DOHH2 (cell line): ENCODE measurements around the gene CEP112.

Source experiments
- H3F3A ChIP-seq: fragments of 200-600 bp; sonication (generic), shearing (Covaris generic); 2 replicates; pipeline ENCODE4 v1.6.0; 2016; ENCODE audit warnings: antibody characterized with exemption, mild to moderate bottlenecking; ENCODE audit not compliant: control insufficient read depth, insufficient read depth
- H3K27ac ChIP-seq: fragments of 200-600 bp; sonication (generic); 2 replicates; pipeline ENCODE4 v1.5.1; 2014; ENCODE audit warnings: low read depth, mild to moderate bottlenecking, low read length, moderate library complexity
- H3K27me3 ChIP-seq: fragments of 200-600 bp; sonication (generic); 2 replicates; pipeline ENCODE4 v1.6.1; 2014; ENCODE audit warnings: mild to moderate bottlenecking, low read length, mixed read lengths; ENCODE audit not compliant: control insufficient read depth
- H3K36me3 ChIP-seq: fragments of 200-600 bp; sonication (generic); 2 replicates; pipeline ENCODE4 v1.6.1; 2014; ENCODE audit warnings: mild to moderate bottlenecking, low read length, moderate library complexity, mixed read lengths; ENCODE audit not compliant: control insufficient read depth
- H3K4me1 ChIP-seq: fragments of 200-600 bp; sonication (generic); 2 replicates; pipeline ENCODE4 v1.6.1; 2014; ENCODE audit warnings: mild to moderate bottlenecking, low read length, mixed read lengths; ENCODE audit not compliant: control insufficient read depth
- H3K4me2 ChIP-seq: fragments of 200-600 bp; sonication (generic); 2 replicates; pipeline ENCODE4 v1.6.0; 2014; ENCODE audit warnings: mild to moderate bottlenecking, low read length, moderate library complexity
- H3K4me3 ChIP-seq: fragments of 200-600 bp; sonication (generic); 2 replicates; pipeline ENCODE4 v1.5.1; 2014; ENCODE audit warnings: mild to moderate bottlenecking, low read length, mixed read lengths
- H3K79me2 ChIP-seq: fragments of 200-600 bp; sonication (generic); 2 replicates; pipeline ENCODE4 v1.6.1; 2014; ENCODE audit warnings: mild to moderate bottlenecking, low read length, mixed read lengths; ENCODE audit not compliant: control insufficient read depth
- H3K9me2 ChIP-seq: fragments of 200-600 bp; sonication (generic); replicated peaks from 2 replicates; pipeline ENCODE4 v1.6.1; 2014; ENCODE audit warnings: mild to moderate bottlenecking, low read length, mixed read lengths; ENCODE audit not compliant: control insufficient read depth
- H3K9me3 ChIP-seq: fragments of 200-600 bp; sonication (generic); 2 replicates; pipeline ENCODE4 v1.6.1; 2014; ENCODE audit warnings: antibody characterized with exemption, low read length, mixed read lengths; ENCODE audit not compliant: control insufficient read depth, insufficient read depth
- H4K20me1 ChIP-seq: fragments of 200-600 bp; sonication (generic); 2 replicates; pipeline ENCODE4 v1.6.0; 2014; ENCODE audit warnings: low read depth, mild to moderate bottlenecking, antibody characterized with exemption, low read length, moderate library complexity; ENCODE audit not compliant: control insufficient read depth, insufficient read depth
- EZH2phosphoT487 ChIP-seq: fragments of 200-600 bp; sonication (generic); IDR thresholded peaks from 2 replicates; pipeline ENCODE4 v1.6.1; 2017; ENCODE audit warnings: borderline replicate concordance, mild to moderate bottlenecking, antibody characterized with exemption, low read length, moderate library complexity, mixed read lengths
- TF ChIP-seq, protein P1 (sequence below): fragments of 200-600 bp; sonication (generic); IDR thresholded peaks from one replicate; pipeline ENCODE4 v1.5.1; 2014; ENCODE audit warnings: antibody characterized with exemption, mild to moderate bottlenecking, low read depth, low read length; ENCODE audit not compliant: poor library complexity, severe bottlenecking

The CEP112 gene

DNA sequence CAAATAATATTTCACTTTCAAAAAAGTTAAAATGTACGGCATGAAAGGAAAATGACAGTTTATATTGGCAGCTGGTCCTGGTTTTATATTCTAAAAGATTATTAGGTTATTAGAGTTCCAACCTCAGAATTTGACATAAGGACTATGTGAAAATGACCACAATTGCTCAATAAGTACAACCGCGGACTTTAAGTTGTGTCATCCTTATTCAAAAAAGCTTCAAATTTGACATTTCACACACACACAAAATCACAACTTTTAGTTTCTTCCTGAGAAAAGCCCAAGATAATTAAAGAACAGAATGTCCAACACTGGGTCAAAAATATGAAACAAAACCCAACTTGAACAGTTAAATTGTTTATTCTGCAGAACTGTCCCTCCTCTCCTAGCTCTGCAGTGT lies 497.3 kb downstream of the CEP112 start:
- Histone ChIP-seq H3K4me1 (no peaks in the 10 kb centered on the region), H3K4me3 (no peak overlapping the region), H4K20me1 (no peaks in the 10 kb centered on the region), H3K27ac (no peak overlapping the region), H3K9me2 (no peaks in the 10 kb centered on the region), H3K36me3 (no peaks in the 10 kb centered on the region), H3K4me2 (no peak overlapping the region), H3K27me3 (peaks cover 3% of the 10 kb centered on the region), H3K9me3 (no peaks in the 10 kb centered on the region), H3F3A (no peaks in the 10 kb centered on the region), H3K79me2 (no peaks in the 10 kb centered on the region)
- no peak for TF ChIP-seq EZH2phosphoT487
- TF ChIP-seq, protein P1, sequence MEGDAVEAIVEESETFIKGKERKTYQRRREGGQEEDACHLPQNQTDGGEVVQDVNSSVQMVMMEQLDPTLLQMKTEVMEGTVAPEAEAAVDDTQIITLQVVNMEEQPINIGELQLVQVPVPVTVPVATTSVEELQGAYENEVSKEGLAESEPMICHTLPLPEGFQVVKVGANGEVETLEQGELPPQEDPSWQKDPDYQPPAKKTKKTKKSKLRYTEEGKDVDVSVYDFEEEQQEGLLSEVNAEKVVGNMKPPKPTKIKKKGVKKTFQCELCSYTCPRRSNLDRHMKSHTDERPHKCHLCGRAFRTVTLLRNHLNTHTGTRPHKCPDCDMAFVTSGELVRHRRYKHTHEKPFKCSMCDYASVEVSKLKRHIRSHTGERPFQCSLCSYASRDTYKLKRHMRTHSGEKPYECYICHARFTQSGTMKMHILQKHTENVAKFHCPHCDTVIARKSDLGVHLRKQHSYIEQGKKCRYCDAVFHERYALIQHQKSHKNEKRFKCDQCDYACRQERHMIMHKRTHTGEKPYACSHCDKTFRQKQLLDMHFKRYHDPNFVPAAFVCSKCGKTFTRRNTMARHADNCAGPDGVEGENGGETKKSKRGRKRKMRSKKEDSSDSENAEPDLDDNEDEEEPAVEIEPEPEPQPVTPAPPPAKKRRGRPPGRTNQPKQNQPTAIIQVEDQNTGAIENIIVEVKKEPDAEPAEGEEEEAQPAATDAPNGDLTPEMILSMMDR, result no peak

DNA sequence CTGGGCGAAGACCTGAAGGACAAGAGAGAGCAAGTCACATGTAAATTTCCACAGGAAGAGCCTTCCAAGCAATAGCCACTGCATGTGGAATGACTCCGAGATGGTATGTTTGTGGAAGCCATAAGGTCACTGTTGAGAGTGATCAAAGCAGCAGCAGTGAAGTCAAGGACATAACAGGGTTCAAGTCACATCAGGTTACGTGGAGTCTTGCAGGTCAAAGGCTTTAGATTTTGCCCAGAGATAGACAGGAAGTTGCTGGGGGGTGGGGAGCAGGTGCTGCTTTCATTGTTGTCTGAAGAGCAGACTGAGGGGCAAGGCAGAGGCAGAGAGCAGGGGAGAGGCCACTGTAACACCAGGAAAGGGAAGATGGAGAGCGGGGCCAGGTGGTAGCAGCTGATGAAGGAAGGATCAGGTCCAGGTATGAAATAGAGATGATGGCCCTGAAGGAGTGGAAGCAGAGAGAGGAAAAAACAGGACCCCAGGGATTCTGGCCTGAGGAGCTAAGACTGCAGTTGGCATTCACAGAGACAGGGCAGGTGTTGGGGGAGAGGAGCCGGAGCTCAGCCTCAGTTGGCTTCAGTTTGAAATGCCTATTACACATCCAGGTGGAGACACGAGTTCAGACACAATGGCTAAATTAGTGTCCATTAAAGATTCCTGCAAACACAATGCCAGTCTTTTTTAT lies 501.2 kb downstream of the CEP112 start:
- Histone ChIP-seq H3K4me3 (no peak overlapping the region), H4K20me1 (no peaks in the 10 kb centered on the region), H3K4me2 (no peak overlapping the region), H3F3A (no peaks in the 10 kb centered on the region), H3K36me3 (no peaks in the 10 kb centered on the region), H3K79me2 (no peaks in the 10 kb centered on the region), H3K9me3 (no peaks in the 10 kb centered on the region), H3K27me3 (peaks cover 1% of the 10 kb centered on the region; the same call in 1 of the 2 replicates), H3K4me1 (no peaks in the 10 kb centered on the region), H3K9me2 (no peaks in the 10 kb centered on the region), H3K27ac (no peak overlapping the region)
- TF ChIP-seq, protein P1, result no peak
- no peak for TF ChIP-seq EZH2phosphoT487

DNA sequence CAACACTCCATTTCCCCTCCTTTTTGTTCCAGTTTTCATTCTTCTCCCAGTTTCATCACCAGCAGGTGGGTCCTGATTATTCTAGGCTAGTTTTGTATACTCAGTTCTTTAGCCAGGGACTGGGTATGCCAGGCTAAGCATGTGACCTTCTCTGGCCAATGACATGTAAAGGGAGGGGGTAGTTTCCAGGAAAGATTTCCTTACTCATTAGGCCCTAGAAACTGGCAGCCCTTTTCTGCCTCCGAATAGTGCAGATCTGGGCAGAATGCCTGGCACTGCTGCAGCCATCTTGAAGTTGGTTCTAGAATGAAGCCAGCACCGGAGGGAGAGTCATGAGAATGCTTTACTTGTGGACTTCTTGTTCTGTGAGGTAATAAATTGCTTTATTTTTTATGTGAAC lies 503.6 kb downstream of the CEP112 start:
- Histone ChIP-seq H3K79me2 (no peaks in the 10 kb centered on the region), H3K27me3 (no peaks in the 10 kb centered on the region), H3K27ac (no peak overlapping the region), H3K36me3 (no peaks in the 10 kb centered on the region), H3K4me3 (no peak overlapping the region), H3K9me2 (no peaks in the 10 kb centered on the region), H3K9me3 (no peaks in the 10 kb centered on the region), H3F3A (no peaks in the 10 kb centered on the region), H3K4me1 (no peaks in the 10 kb centered on the region), H3K4me2 (no peak overlapping the region), H4K20me1 (no peaks in the 10 kb centered on the region)
- TF ChIP-seq EZH2phosphoT487, result no peak
- TF ChIP-seq, protein P1, result no peak
